ENCODE results near the gene ATCAY.

GRCh38 chr19:3950871-3951861 is 70.7 kb downstream of the ATCAY start:
- no peak for TF ChIP-seq POLR2A (IDR thresholded peaks at IDR 0.05)
- TF ChIP-seq, protein P1, sequence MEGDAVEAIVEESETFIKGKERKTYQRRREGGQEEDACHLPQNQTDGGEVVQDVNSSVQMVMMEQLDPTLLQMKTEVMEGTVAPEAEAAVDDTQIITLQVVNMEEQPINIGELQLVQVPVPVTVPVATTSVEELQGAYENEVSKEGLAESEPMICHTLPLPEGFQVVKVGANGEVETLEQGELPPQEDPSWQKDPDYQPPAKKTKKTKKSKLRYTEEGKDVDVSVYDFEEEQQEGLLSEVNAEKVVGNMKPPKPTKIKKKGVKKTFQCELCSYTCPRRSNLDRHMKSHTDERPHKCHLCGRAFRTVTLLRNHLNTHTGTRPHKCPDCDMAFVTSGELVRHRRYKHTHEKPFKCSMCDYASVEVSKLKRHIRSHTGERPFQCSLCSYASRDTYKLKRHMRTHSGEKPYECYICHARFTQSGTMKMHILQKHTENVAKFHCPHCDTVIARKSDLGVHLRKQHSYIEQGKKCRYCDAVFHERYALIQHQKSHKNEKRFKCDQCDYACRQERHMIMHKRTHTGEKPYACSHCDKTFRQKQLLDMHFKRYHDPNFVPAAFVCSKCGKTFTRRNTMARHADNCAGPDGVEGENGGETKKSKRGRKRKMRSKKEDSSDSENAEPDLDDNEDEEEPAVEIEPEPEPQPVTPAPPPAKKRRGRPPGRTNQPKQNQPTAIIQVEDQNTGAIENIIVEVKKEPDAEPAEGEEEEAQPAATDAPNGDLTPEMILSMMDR (IDR thresholded peaks at IDR 0.05), result no peak
